ENCODE measurements around the gene FLYWCH1.

The FLYWCH1 gene

GRCh38 chr16:2960183-2961010 is 48.7 kb downstream of the FLYWCH1 start:
- DNase-seq (ENCODE audit: low read depth) = no peak
- TF ChIP-seq MYC (IDR thresholded peaks at IDR 0.05; ENCODE audit: low read depth, low read length) = no peak
- no peak for TF ChIP-seq CTCF (IDR thresholded peaks at IDR 0.05; ENCODE audit: low read depth, low read length)
- no peak for TF ChIP-seq MAX (IDR thresholded peaks at IDR 0.05; ENCODE audit: low read depth, low read length)
- TF ChIP-seq POLR2A (IDR thresholded peaks at IDR 0.05; ENCODE audit: extremely low read depth, insufficient read length) = no peak
- no peak overlapping the region for H3K4me3 ChIP-seq (ENCODE audit: low read depth, low read length)

- TF ChIP-seq MYC (IDR thresholded peaks at IDR 0.05; ENCODE audit: low read depth, low read length) (no peak), CTCF (IDR thresholded peaks at IDR 0.05; ENCODE audit: low read depth, low read length) (no peak), POLR2A (IDR thresholded peaks at IDR 0.05; ENCODE audit: extremely low read depth, insufficient read length) (no peak), MAX (IDR thresholded peaks at IDR 0.05; ENCODE audit: low read depth, low read length) (no peak)
- no peak overlapping the region for H3K4me3 ChIP-seq (ENCODE audit: low read depth, low read length)
- no peak for DNase-seq (ENCODE audit: low read depth)
These were observed 50.8 kb downstream of the FLYWCH1 start for GRCh38 chr16:2962334-2963073.

- no peak overlapping the region for H3K4me3 ChIP-seq (ENCODE audit: low read depth, low read length)
- peak; percentile 46 for DNase-seq (ENCODE audit: low read depth)
- TF ChIP-seq CTCF (IDR thresholded peaks at IDR 0.05; ENCODE audit: low read depth, low read length) = no peak
- TF ChIP-seq MYC (IDR thresholded peaks at IDR 0.05; ENCODE audit: low read depth, low read length) = no peak
- no peak for TF ChIP-seq MAX (IDR thresholded peaks at IDR 0.05; ENCODE audit: low read depth, low read length)
- TF ChIP-seq POLR2A (IDR thresholded peaks at IDR 0.05; ENCODE audit: extremely low read depth, insufficient read length) = no peak
These were observed 51.5 kb downstream of the FLYWCH1 start for GRCh38 chr16:2963074-2963722.

- DNase-seq (ENCODE audit: low read depth) = peak; percentile 72
- TF ChIP-seq CTCF (IDR thresholded peaks at IDR 0.05; ENCODE audit: low read depth, low read length) = no peak
- peak; percentile 88 for TF ChIP-seq MYC (IDR thresholded peaks at IDR 0.05; ENCODE audit: low read depth, low read length)
- peak; percentile 48 for TF ChIP-seq POLR2A (IDR thresholded peaks at IDR 0.05; ENCODE audit: extremely low read depth, insufficient read length)
- TF ChIP-seq MAX (IDR thresholded peaks at IDR 0.05; ENCODE audit: low read depth, low read length) = peak; percentile 79
- peak within 1 kb of the TSS; percentile 36 for H3K4me3 ChIP-seq (ENCODE audit: low read depth, low read length)
These were observed 52.2 kb downstream of the FLYWCH1 start, which contains the start of gene KREMEN2 for GRCh38 chr16:2963723-2964474. KREMEN2 (plus strand) TSS chr16:2964275; CDS start chr16:2964521, 246 bp downstream.

All from NB4 (cell line).